GM15510 (cell line): ENCODE results near the gene ADAMTS13.

Experiments
- POLR2A ChIP-seq: IDR thresholded peaks from 3 replicates; pipeline ENCODE4 v1.6.1; 2011; ENCODE audit warnings: borderline replicate concordance; ENCODE audit not compliant: insufficient read length; ENCODE audit errors: extremely low read depth

Gene ADAMTS13

DNA sequence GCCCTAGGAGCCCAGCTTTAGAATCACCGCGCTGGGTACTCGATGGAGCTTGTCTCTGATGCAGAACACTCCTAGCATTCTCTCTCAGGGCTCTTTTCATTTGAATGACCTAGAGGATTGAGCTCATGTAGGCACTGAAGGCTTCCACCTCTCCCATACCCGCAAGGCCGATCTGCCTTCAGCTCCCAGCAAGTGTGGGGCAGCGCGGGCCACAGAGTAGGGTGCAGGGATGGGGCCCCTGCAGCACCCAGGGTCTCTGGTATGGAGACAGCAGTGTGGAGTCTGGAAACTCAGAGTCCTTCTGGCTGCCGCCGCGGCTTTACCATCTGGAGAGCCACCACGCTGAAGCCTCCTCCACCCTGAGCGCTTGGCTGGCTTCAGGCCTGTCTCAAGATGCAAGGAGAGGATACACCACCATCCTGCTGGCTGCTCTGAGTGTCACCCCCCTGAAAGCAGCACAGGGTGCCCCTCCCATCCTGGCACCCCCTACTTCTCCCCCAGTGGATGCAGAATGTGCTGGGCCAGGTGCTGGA lies 33.1 kb upstream of the ADAMTS13 start:
- TF ChIP-seq POLR2A: no peak

GRCh38 chr9:133389562-133389961 lies 32.6 kb upstream of the ADAMTS13 start:
- TF ChIP-seq POLR2A: no peak

DNA sequence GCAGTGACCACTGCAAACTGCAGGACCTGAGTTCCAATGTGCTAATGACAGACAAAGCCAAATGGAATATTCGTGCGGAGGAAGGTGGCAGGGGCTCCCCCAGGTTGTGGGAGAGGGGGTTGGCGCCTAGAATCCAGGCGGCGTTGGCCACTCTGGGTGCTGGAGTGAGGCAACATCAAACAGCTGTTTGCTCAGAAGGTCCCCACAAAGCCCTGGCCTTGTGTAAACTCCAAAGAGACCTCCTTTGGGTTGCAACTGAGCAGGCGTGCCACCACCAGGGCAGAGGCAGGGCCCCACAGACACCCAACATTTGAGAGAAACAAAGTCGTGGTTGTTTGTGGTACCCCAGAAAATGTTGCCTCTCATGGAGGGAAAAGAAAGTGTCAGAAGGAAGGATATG lies 31.5 kb upstream of the ADAMTS13 start:
- no peak for TF ChIP-seq POLR2A

DNA sequence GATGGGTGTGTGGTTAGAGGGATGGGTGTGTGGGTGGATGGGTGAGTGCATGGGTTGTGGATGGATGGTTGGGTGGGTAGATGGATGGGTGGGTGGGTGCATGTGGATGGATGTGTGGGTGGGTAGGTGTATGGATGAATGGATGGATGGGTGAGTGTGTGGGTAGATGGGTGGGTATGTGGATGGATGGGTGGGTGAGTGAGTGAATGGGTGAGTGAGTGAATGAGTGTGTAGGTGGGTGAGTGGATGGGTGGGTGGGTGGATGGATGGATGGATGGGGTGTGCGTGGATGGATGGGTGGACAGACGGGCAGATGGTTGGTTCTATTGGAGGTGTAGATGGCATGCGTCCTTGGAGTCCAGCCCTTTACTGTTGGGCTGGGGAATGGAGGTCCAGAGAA lies 28.8 kb upstream of the ADAMTS13 start:
- no peak for TF ChIP-seq POLR2A

DNA sequence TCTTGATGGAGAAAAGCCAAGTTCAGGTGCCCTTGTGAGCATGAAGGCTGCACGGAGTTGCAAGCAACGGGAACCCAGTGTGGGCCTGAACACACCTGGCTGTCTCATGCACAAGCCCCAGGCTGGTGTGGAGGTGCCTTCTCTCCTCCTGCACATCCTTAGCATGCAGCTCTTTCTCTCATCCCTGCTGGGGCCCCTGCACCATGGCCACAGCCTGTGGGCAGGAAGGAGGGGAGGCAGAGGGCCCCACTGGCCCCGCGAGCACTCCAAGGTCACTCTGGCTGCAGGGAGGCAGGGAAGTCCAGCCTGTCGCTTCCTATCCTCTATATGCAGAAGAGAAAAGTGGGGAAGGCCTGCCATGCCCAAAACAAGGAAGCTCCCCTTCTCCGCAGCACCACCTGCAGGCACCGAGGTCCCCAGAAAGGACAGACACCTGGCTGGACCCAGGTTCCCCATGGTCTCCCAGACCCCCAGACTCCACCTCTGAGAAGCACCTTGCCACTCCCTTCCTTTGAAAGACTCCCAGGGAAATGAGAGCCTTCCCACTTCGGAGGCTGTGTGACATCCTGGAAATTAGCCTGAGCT lies 27.4 kb upstream of the ADAMTS13 start:
- no peak for TF ChIP-seq POLR2A

DNA sequence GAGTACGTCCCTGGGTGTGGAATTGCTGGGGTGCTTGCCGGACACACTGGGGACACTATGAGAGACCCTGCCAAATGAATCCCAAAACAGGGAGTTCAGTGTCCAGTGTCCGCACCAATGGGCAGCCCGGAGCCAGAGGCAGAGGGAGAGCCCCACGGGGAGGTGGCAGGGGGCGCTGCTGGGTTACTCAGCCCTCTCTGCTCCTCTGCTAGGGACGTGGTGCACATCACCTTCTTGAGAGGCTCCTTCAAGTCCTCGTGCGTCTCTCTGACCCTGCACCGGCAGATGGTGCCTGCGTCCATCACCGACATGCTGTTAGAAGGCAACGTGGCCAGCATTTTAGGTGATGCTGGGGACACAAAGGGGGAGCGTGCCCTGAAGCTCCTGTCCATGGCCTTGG lies 25.2 kb upstream of the ADAMTS13 start:
- TF ChIP-seq POLR2A: no peak

GRCh38 chr9:133397370-133397769 lies 24.8 kb upstream of the ADAMTS13 start:
- TF ChIP-seq POLR2A: no peak

DNA sequence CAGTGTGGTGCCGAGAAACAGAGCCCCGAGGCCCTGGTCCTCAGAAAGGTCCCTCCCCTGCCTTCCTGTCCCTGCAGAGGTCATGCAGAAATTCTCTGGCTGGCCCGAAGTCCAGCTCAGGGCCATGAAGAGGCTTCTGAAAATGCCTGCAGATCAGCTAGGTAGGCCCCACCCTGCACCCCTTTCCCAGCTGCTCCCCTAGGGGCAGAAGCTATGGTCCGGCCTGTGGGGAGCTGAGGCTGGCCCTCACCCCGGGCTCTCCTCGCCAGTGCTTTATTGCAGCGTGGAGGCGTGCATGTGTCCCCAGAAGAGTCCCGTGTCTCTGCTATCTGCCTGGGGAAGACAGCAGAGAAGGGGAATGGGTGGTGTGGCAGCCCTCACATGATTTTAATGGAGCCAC lies 24.3 kb upstream of the ADAMTS13 start:
- TF ChIP-seq POLR2A: no peak

GRCh38 chr9:133400292-133400691 lies 21.9 kb upstream of the ADAMTS13 start:
- TF ChIP-seq POLR2A: no peak

- no peak for TF ChIP-seq POLR2A
Measured at GRCh38 chr9:133401588-133401987, 20.6 kb upstream of the ADAMTS13 start.

GRCh38 chr9:133402689-133403088 lies 19.5 kb upstream of the ADAMTS13 start:
- no peak for TF ChIP-seq POLR2A

DNA sequence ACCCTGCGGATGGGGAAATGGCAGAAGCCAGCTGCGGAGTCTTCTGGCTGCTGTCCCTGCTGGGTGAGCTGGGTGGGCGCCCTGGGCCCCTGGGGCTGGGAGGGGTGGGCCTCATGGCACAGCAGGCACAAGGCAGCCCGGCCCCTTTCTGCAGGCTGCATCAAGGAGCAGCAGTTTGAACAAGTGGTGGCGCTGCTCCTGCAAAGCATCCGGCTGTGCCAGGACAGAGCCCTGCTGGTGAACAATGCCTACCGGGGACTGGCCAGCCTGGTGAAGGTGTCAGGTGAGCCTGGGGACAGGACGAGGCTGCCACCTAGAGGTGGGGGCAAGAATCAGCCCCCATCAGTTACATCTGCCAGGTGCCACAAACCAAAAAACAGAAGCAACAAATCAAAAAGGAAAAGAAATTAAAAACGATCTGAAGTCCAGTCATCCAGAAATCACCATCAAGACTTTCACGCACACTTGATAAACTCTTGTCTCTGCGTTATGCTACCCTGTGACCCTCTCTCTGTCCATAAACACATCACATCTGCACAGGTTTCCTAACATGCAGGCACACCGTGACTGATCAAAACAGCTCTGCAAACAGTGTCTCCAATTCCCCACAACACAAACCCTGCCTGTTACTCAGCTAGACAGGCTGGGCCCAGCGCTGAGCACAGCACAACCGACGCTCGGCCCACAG lies 18.3 kb upstream of the ADAMTS13 start:
- TF ChIP-seq POLR2A: no peak

GRCh38 chr9:133404454-133405002 lies 17.6 kb upstream of the ADAMTS13 start:
- peak; percentile 20 for TF ChIP-seq POLR2A

- no peak for TF ChIP-seq POLR2A
Measured at GRCh38 chr9:133405508-133406438, 16.4 kb upstream of the ADAMTS13 start.
